ENCODE data around the gene DDX27.

GRCh38 chr20:49280463-49281058 is 61.3 kb downstream of the DDX27 start:
- TF ChIP-seq CTCF (IDR thresholded peaks at IDR 0.05) = no peak
- TF ChIP-seq POLR2A (IDR thresholded peaks at IDR 0.05) = no peak

Data from esophagus squamous epithelium (tissue), 4 donors.